Brain microvascular endothelial cell (primary cell): ENCODE results near the gene RTN4IP1.

Experiments used
- DNase-seq: peaks from one replicate; pipeline ENCODE4 v3.0.0-alpha.2; 2020
- H3K27ac ChIP-seq: fragments of 250-450 bp; sonication (Bioruptor Pico); 2 replicates; pipeline ENCODE4 v1.5.1; 2020; ENCODE audit warnings: mild to moderate bottlenecking, moderate library complexity
- H3K27me3 ChIP-seq: fragments of 250-450 bp; sonication (Bioruptor Pico); replicated peaks from 2 replicates; pipeline ENCODE4 v1.5.1; 2020; ENCODE audit warnings: mild to moderate bottlenecking
- H3K36me3 ChIP-seq: fragments of 250-450 bp; sonication (Bioruptor Pico); replicated peaks from 2 replicates; pipeline ENCODE4 v1.5.1; 2020; ENCODE audit warnings: mild to moderate bottlenecking
- H3K4me3 ChIP-seq: 2 replicates; pipeline ENCODE4 v1.5.1; 2011; ENCODE audit warnings: low read depth, mild to moderate bottlenecking, control low read depth, low read length, moderate library complexity
- in situ Hi-C: cut with HindIII; loops from 2 replicates; pipeline ENCODE4 v1.10.0; 2017; ENCODE audit warnings: low sequenced_read_pairs, low pct_ligation_motif_present
- TF ChIP-seq, protein P1 (sequence below): IDR thresholded peaks from 2 replicates; pipeline ENCODE4 v1.5.1; 2011; ENCODE audit warnings: low read depth, mild to moderate bottlenecking, moderate library complexity, low read length, control low read depth, inconsistent platforms; ENCODE audit errors: missing control alignments

The RTN4IP1 gene

DNA sequence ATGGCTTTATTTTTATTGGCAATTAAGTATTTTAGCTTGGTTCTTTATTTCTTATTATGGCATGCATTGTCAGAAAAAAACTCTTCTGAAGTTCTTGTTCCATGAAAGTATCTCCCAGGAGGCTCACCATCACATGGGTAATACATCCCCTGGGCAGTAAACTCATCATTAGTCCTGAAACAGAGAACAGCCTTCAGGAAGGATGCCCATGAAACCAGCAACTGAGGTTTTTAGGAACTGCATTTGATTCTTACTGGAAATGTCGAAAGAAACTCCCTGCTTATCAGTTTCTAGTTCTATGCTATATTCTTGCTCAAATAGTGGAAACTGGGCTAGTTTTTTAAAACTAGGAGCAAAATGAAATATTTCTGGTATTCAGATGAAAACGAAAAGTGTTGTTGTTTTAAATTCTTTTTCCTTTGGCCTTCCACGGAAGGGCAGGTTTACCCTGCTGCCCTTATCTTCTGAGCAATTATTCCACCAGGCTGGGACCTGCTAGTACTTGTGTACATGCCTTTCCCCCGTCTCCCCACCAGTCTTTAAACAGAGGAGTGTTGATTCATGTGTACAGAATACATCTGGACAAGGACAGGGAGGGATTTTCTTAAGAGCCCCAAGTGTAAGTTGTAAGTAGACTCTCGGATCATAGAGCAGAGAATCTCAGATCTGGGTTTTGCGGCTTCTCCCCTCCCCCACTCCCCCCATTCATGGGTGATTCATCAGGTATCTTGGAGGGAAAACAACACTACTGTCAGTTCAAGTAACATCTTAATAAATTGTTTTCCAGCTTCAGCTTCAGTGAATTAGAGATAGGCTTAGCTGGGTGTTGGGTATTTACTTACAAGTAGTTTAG lies 81.5 kb downstream of the RTN4IP1 start:
- Histone ChIP-seq H3K27me3 (no peaks in the 10 kb centered on the region), H3K36me3 (no peaks in the 10 kb centered on the region), H3K4me3 (no peak overlapping the region), H3K27ac (peak overlapping the region; percentile 61)
- TF ChIP-seq, protein P1, sequence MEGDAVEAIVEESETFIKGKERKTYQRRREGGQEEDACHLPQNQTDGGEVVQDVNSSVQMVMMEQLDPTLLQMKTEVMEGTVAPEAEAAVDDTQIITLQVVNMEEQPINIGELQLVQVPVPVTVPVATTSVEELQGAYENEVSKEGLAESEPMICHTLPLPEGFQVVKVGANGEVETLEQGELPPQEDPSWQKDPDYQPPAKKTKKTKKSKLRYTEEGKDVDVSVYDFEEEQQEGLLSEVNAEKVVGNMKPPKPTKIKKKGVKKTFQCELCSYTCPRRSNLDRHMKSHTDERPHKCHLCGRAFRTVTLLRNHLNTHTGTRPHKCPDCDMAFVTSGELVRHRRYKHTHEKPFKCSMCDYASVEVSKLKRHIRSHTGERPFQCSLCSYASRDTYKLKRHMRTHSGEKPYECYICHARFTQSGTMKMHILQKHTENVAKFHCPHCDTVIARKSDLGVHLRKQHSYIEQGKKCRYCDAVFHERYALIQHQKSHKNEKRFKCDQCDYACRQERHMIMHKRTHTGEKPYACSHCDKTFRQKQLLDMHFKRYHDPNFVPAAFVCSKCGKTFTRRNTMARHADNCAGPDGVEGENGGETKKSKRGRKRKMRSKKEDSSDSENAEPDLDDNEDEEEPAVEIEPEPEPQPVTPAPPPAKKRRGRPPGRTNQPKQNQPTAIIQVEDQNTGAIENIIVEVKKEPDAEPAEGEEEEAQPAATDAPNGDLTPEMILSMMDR: peak; percentile 9
- in situ Hi-C loops: no loop called here
- DNase-seq: peak; percentile 59

DNA sequence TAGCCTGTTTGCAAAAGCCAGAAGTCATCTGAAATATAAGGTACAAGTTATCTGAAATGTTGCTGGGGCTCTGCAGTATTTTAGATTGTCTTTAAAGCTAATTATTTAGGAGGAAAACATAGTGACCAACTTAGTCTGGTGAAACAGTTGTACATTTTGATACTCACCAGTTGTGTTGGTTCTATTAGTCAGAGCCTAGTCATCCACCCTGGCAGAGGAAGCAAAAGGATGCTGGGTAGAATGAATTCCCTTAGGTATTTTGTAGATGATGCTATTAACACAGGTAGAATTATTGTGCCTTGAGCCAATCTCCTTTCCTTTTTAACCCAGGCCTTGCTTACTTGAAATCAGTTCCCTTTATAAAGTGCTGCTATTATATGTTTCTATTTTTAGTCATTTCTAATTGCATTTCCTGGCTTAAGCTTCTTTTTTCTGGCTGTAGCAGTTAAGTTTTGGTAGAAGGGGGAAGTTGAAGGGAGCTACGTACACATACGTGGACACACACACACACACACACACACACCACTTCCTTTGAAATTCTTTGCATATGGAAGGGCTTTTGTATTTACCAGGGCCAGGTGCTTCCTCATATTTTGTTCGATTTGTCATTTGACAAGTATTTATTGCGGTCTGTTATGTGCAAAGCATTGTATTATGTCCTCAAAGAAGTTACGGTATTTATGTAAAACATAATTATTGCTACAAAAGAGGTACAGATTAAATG lies 82.4 kb downstream of the RTN4IP1 start:
- peak overlapping the region; percentile 89 for H3K27ac ChIP-seq
- H3K4me3 ChIP-seq: no peak overlapping the region
- no peaks in the 10 kb centered on the region for H3K27me3 ChIP-seq
- TF ChIP-seq, protein P1: no peak
- peak; percentile 73 for DNase-seq
- H3K36me3 ChIP-seq: no peaks in the 10 kb centered on the region
- in situ Hi-C loops: no loop called here

DNA sequence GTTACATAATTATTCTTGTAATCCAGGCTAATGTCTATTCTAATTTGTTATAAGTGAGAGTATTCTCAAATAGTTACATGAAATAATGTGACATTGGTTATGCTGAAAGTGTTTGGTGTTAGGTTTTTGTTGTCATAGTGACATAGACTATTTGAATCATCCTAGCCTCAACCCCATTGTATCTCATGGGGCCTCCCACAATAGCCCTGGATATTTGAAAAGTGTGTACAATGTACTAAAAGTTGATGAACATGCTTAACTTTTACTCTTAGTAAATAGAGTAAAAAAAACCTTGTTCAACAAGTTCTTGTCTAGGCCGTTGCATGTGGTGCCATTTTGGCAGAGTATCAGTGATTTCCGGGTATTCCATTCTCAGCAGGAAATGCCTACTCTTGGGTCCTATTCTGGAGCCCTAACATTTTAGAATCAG lies 83.0 kb downstream of the RTN4IP1 start:
- TF ChIP-seq, protein P1: no peak
- in situ Hi-C loops: no loop called here
- no peak overlapping the region for H3K4me3 ChIP-seq
- peak overlapping the region; percentile 89 for H3K27ac ChIP-seq
- no peaks in the 10 kb centered on the region for H3K27me3 ChIP-seq
- peak; percentile 35 for DNase-seq
- no peaks in the 10 kb centered on the region for H3K36me3 ChIP-seq

DNA sequence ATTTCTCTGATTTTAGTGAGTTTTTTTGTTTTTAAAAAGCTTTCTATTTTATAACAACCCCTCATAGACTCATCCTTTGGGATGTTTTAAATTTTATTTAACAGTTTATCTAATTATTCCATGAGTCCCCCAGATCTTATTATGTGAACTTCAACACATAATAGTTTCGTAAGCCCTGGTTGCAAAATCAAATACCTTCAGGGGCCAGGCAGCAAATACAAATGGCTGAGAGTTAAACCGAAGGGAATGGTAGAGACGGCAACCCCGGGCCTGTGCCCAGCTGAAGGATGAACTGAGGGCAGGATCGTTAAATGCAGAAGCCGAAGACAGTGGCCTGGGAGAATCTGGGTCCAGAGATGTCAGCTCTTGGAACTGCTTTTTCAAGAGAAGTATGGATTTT lies 88.4 kb downstream of the RTN4IP1 start:
- H3K27ac ChIP-seq: no peak overlapping the region
- no peaks in the 10 kb centered on the region for H3K36me3 ChIP-seq
- in situ Hi-C loops: no loop called here
- no peak for DNase-seq
- H3K27me3 ChIP-seq: no peaks in the 10 kb centered on the region
- H3K4me3 ChIP-seq: no peak overlapping the region
- TF ChIP-seq, protein P1: no peak

DNA sequence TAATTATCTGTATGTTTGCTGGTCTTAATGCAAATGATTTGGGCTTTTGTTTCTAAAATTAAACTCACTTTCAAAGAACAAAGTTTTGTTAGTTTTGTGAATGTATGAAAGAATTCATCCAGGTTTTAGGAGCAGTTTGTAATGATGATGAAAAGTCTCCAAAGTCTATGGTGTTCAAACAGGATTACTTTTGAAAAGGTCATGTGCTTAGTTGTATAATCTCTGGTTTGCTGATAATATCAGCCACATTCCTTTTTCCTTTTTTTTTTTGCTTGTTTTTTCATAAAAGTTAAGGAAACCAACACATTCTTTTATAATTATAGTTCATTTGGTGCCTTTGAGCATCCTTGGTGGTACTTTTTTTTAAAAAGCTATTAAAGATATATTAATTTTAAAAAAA lies 88.9 kb downstream of the RTN4IP1 start:
- in situ Hi-C loops: no loop called here
- Histone ChIP-seq H3K27ac (no peak overlapping the region), H3K27me3 (no peaks in the 10 kb centered on the region), H3K36me3 (no peaks in the 10 kb centered on the region), H3K4me3 (no peak overlapping the region)
- TF ChIP-seq, protein P1: no peak
- DNase-seq: no peak
